Neural cell (in vitro differentiated cells): ENCODE measurements around the gene LIMS2.

ENCODE experiments used
- EP300 ChIP-seq: fragments of 450-650 bp; conservative IDR thresholded peaks from 2 replicates; pipeline ENCODE4 v1.6.1; 2014; ENCODE audit warnings: antibody characterized with exemption, mild to moderate bottlenecking, moderate library complexity; ENCODE audit not compliant: poor library complexity, severe bottlenecking
- POLR2AphosphoS5 ChIP-seq: IDR thresholded peaks from 2 replicates; pipeline ENCODE4 v1.6.1; 2012
- REST ChIP-seq: IDR thresholded peaks from 2 replicates; pipeline ENCODE4 v1.6.1; 2012; ENCODE audit warnings: borderline replicate concordance
- TF ChIP-seq, protein P1 (sequence below): fragments of 450-650 bp; IDR thresholded peaks from 2 replicates; pipeline ENCODE4 v1.5.1; 2014; ENCODE audit warnings: antibody characterized with exemption, mild to moderate bottlenecking, moderate library complexity; ENCODE audit not compliant: poor library complexity, severe bottlenecking

DNA sequence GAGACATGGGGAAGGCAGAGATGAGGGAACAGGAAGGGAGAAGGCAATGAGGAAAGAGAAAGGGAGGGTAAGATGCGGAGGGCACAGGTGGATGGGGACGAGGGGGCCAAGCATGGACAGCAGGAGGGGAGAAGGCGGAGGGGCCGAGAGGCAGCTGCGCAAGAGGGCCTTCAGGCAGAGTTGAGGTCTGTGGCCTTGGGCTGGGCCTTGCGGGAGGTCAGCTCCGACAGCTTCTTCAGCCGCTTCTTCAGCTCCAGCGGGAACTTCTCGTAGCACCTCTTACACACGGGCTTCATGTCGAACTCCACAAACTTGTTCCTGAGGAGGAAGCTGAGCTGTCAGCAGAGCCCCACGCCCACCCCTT lies 36.2 kb downstream of the LIMS2 start:
- TF ChIP-seq, protein P1, sequence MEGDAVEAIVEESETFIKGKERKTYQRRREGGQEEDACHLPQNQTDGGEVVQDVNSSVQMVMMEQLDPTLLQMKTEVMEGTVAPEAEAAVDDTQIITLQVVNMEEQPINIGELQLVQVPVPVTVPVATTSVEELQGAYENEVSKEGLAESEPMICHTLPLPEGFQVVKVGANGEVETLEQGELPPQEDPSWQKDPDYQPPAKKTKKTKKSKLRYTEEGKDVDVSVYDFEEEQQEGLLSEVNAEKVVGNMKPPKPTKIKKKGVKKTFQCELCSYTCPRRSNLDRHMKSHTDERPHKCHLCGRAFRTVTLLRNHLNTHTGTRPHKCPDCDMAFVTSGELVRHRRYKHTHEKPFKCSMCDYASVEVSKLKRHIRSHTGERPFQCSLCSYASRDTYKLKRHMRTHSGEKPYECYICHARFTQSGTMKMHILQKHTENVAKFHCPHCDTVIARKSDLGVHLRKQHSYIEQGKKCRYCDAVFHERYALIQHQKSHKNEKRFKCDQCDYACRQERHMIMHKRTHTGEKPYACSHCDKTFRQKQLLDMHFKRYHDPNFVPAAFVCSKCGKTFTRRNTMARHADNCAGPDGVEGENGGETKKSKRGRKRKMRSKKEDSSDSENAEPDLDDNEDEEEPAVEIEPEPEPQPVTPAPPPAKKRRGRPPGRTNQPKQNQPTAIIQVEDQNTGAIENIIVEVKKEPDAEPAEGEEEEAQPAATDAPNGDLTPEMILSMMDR, result no peak
- TF ChIP-seq EP300 (no peak), REST (no peak), POLR2AphosphoS5 (no peak)
